Measurements from ENCODE around the gene TMEM25. TPM values are rescaled to one million over a fixed set of nuclear protein-coding genes. Genes with fewer than 3 reads are reported as not detected.

The TMEM25 gene
- total RNA-seq, 4 donors from 2014 or later, result 7.0 to 18.0 (median 15.3) TPM

- Histone ChIP-seq H3K4me3 (peak overlapping the region; percentile 72 to 88 (median 80)), H3K4me1 (peaks cover 0 to 43% (median 23%) of the 10 kb centered on the region in 3 donors), H3K9me3 (no peaks in the 10 kb centered on the region), H3K27ac (peak overlapping the region in 3 of 4 donors; percentile 7 to 86 (median 66)), H3K36me3 (peaks cover 0 to 13% (median 0%) of the 10 kb centered on the region in 3 donors), H3K27me3 (no peaks in the 10 kb centered on the region)
- 3 to 19% methylated on average over 6 to 11 of the region's 12 CpGs for WGBS, 2 donors
- TF ChIP-seq POLR2A (IDR thresholded peaks at IDR 0.05) (no peak), CTCF (IDR thresholded peaks at IDR 0.05) (no peak)
- no peak for DNase-seq
- intact Hi-C loops (cut with DNase I), result no loop called here
Observed at GRCh38 chr11:118531597-118532084, 649 bp downstream of the TMEM25 start.

GRCh38 chr11:118532091-118532490, 1.1 kb downstream of the TMEM25 start:
- peak overlapping the region in 2 of 4 donors; percentile 80 to 88 for H3K4me3 ChIP-seq
- TF ChIP-seq CTCF (IDR thresholded peaks at IDR 0.05) (no peak), POLR2A (IDR thresholded peaks at IDR 0.05) (no peak)
- H3K36me3 ChIP-seq, result peaks cover 0 to 13% (median 0%) of the 10 kb centered on the region in 3 donors
- H3K9me3 ChIP-seq, result no peaks in the 10 kb centered on the region
- no peak for DNase-seq
- 80% methylated on average over 4 of the region's 10 CpGs; no CpG with 5 or more reads in 1 of the 2 donors for WGBS, 2 donors
- H3K4me1 ChIP-seq, result peaks cover 0 to 39% (median 23%) of the 10 kb centered on the region in 3 donors
- H3K27me3 ChIP-seq, result no peaks in the 10 kb centered on the region
- intact Hi-C loops (cut with DNase I), result no loop called here
- peak overlapping the region in 2 of 4 donors; percentile 7 to 86 for H3K27ac ChIP-seq

GRCh38 chr11:118532852-118533768, 2.1 kb downstream of the TMEM25 start:
- H3K4me1 ChIP-seq, result peaks cover 0 to 39% (median 23%) of the 10 kb centered on the region in 3 donors
- H3K36me3 ChIP-seq, result peaks cover 0 to 13% (median 0%) of the 10 kb centered on the region in 3 donors
- H3K27me3 ChIP-seq, result no peaks in the 10 kb centered on the region
- TF ChIP-seq CTCF (IDR thresholded peaks at IDR 0.05), result no peak
- no peak for TF ChIP-seq POLR2A (IDR thresholded peaks at IDR 0.05)
- intact Hi-C loops (cut with DNase I), result no loop called here
- 50 to 70% methylated on average over 2 to 5 of the region's 19 CpGs for WGBS, 2 donors
- H3K9me3 ChIP-seq, result no peaks in the 10 kb centered on the region
- DNase-seq, result no peak
- no peak overlapping the region for H3K4me3 ChIP-seq
- H3K27ac ChIP-seq, result no peak overlapping the region

- Histone ChIP-seq H3K4me3 (no peak overlapping the region), H3K36me3 (peaks cover 0 to 13% (median 0%) of the 10 kb centered on the region in 3 donors), H3K27me3 (no peaks in the 10 kb centered on the region), H3K27ac (no peak overlapping the region), H3K4me1 (peaks cover 0 to 37% (median 23%) of the 10 kb centered on the region in 3 donors), H3K9me3 (no peaks in the 10 kb centered on the region)
- DNase-seq, result no peak
- TF ChIP-seq POLR2A (IDR thresholded peaks at IDR 0.05), result no peak
- TF ChIP-seq CTCF (IDR thresholded peaks at IDR 0.05), result no peak
- WGBS, 2 donors, result 67 to 91% methylated on average over 6 to 15 of the region's 27 CpGs
- intact Hi-C loops (cut with DNase I), result no loop called here
Observed at GRCh38 chr11:118533769-118534729, 3.1 kb downstream of the TMEM25 start.
